Fibroblast of lung (primary cell): ENCODE data around the gene GTF2F2.

Experiments
- EZH2 ChIP-seq: IDR thresholded peaks from 2 replicates; pipeline ENCODE4 v1.5.1; 2012; ENCODE audit warnings: low read length, control low read depth, mild to moderate bottlenecking; ENCODE audit errors: missing control alignments
- TF ChIP-seq, protein P1 (sequence below), 2 donors: IDR thresholded peaks in 1 of 2; conservative IDR thresholded peaks in 1 of 2; 1 replicate in 1 of 2; 2 replicates in 1 of 2; pipeline ENCODE4 v1.5.1; 2011 to 2012; ENCODE audit warnings: low read length in 2 of 2, control low read depth in 1 of 2, inconsistent platforms in 1 of 2, low read depth in 1 of 2, mild to moderate bottlenecking in 1 of 2

- TF ChIP-seq, protein P1, sequence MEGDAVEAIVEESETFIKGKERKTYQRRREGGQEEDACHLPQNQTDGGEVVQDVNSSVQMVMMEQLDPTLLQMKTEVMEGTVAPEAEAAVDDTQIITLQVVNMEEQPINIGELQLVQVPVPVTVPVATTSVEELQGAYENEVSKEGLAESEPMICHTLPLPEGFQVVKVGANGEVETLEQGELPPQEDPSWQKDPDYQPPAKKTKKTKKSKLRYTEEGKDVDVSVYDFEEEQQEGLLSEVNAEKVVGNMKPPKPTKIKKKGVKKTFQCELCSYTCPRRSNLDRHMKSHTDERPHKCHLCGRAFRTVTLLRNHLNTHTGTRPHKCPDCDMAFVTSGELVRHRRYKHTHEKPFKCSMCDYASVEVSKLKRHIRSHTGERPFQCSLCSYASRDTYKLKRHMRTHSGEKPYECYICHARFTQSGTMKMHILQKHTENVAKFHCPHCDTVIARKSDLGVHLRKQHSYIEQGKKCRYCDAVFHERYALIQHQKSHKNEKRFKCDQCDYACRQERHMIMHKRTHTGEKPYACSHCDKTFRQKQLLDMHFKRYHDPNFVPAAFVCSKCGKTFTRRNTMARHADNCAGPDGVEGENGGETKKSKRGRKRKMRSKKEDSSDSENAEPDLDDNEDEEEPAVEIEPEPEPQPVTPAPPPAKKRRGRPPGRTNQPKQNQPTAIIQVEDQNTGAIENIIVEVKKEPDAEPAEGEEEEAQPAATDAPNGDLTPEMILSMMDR (conservative IDR thresholded peaks at IDR 0.05 in 1 of 2, IDR thresholded peaks at IDR 0.05 in 1 of 2; ENCODE audit: low read depth in 1 of 2, low read length in 2 of 2): no peak
- no peak for TF ChIP-seq EZH2
Observed at GRCh38 chr13:45332831-45333219, 212.5 kb downstream of the GTF2F2 start.
